Measurements from ENCODE around the gene VIPR2.

- TF ChIP-seq CTCF (IDR thresholded peaks at IDR 0.05): no peak
- no peak for TF ChIP-seq POLR2A (IDR thresholded peaks at IDR 0.05)
Measured at GRCh38 chr7:159056737-159057136, 87.9 kb downstream of the VIPR2 start.
